Adrenal gland (tissue), 12 donors: ENCODE results near the gene LRRC8E. TPM values are rescaled to one million over a fixed set of nuclear protein-coding genes. Genes with fewer than 3 reads are reported as not detected.

Source experiments
- DNase-seq, 7 donors: peaks; one replicate each; pipeline ENCODE4 v3.0.0-alpha.2; 2019 to 2020
- H3K27ac ChIP-seq, 5 donors: fragments of 200-600 bp; sonication (generic) in 4 of 5; 1 replicate in 3 of 5; 2 replicates in 2 of 5; pipeline versions ENCODE4 v1.5.1 to v1.8.0; 2016 to 2020; ENCODE audit warnings: mild to moderate bottlenecking in 1 of 5
- H3K27me3 ChIP-seq: fragments of 200-600 bp; 2 replicates; pipeline ENCODE4 v1.8.0; 2021
- H3K36me3 ChIP-seq, 2 donors: fragments of 200-600 bp; replicated peaks in 1 of 2; 1 replicate in 1 of 2; 2 replicates in 1 of 2; pipeline versions ENCODE4 v1.5.1 to v1.8.0; 2018 to 2022
- H3K4me1 ChIP-seq, 2 donors: fragments of 200-600 bp; replicated peaks in 1 of 2; 1 replicate in 1 of 2; 2 replicates in 1 of 2; pipeline versions ENCODE4 v1.5.1 to v1.8.0; 2018 to 2021
- H3K4me3 ChIP-seq, 4 donors: fragments of 200-600 bp; sonication (generic) in 3 of 4; one replicate each; pipeline ENCODE4 v1.5.1; 2016 to 2018
- H3K9me3 ChIP-seq, 3 donors: fragments of 200-600 bp; sonication (generic) in 1 of 3; replicated peaks in 1 of 3; 1 replicate in 2 of 3; 2 replicates in 1 of 3; pipeline versions ENCODE4 v1.5.1 to v1.8.0; 2016 to 2021
- POLR2A ChIP-seq, 2 donors: fragments of 450-650 bp; IDR thresholded peaks; one replicate each; pipeline ENCODE4 v1.6.1; 2017; ENCODE audit warnings: antibody characterized with exemption in 2 of 2, mild to moderate bottlenecking in 2 of 2, moderate library complexity in 1 of 2
- WGBS, 4 donors: extraction: QIAGEN DNeasy Blood & Tissue Kit in 2 of 4; methylation state at CpG; one replicate each; pipeline versions ENCODE4 v1.1.5 to v1.1.7; 2013 to 2017; 5-methylcytosine and 5-hydroxymethylcytosine counted together
- intact Hi-C, 2 donors: fragments of 100-400 bp; cut with DNase I; formaldehyde crosslinking; loops; one replicate each; pipeline versions ENCODE4 v1.14.1 to v1.15.0; 2022 to 2023
- polyA plus RNA-seq, 3 donors: library from polyadenylated mRNA; stranded (reverse); fragments of 200-250 nt in 2 of 3; fragments of 350-450 nt in 1 of 3; fragmentation: Illumina TruSeq in 1 of 3; extraction: RNeasy Lipid Tissue Mini Kit (QIAGEN cat#74804) in 1 of 3; gene quantifications; one replicate each; pipeline ENCODE4 v1.2.3, GENCODE V29; 2013 to 2014
- total RNA-seq, 9 donors: library from RNA; depleted of rRNA in 4 of 9; stranded (reverse); fragments of >200 nt in 4 of 9; fragments of 120-200 nt in 1 of 9; fragmentation: NEBNext Ultra II Directional in 1 of 9; extraction: Animal tissue kit (Norgen Biotek cat#: 25700) in 1 of 9; gene quantifications; one replicate each; pipeline versions ENCODE4 v1.1.0 to v1.2.4, GENCODE V29; 2013 to 2023
- TF ChIP-seq, protein P1 (sequence below), 6 experiments: fragments of 450-650 bp in 4 of 6; fragments of 200-600 bp in 2 of 6; sonication (generic) in 1 of 6; IDR thresholded peaks; 1 replicate in 5 of 6; 2 replicates in 1 of 6; pipeline versions ENCODE4 v1.5.1 to v1.8.0; 2016 to 2021; ENCODE audit warnings: antibody characterized with exemption in 6 of 6, mild to moderate bottlenecking in 2 of 6, moderate library complexity in 1 of 6
- donor health status: healthy with polysubstance abuse.
- donor health status: Bipolar disorder and iron deficiency.
- donor health status: DM: yes; HTN: yes; CAD: no.
- donor health status: DM: no; HTN: no; CAD: no.
- donor health status: DM: no; HTN: no; CAD: no.
- donor health status: DM: yes; HTN: yes; CAD: no.

Gene LRRC8E
- total and polyA plus RNA-seq, 12 donors: 0.67 to 22.9 (median 11.2) TPM

- TF ChIP-seq POLR2A (IDR thresholded peaks at IDR 0.05): no peak
- TF ChIP-seq, protein P1, sequence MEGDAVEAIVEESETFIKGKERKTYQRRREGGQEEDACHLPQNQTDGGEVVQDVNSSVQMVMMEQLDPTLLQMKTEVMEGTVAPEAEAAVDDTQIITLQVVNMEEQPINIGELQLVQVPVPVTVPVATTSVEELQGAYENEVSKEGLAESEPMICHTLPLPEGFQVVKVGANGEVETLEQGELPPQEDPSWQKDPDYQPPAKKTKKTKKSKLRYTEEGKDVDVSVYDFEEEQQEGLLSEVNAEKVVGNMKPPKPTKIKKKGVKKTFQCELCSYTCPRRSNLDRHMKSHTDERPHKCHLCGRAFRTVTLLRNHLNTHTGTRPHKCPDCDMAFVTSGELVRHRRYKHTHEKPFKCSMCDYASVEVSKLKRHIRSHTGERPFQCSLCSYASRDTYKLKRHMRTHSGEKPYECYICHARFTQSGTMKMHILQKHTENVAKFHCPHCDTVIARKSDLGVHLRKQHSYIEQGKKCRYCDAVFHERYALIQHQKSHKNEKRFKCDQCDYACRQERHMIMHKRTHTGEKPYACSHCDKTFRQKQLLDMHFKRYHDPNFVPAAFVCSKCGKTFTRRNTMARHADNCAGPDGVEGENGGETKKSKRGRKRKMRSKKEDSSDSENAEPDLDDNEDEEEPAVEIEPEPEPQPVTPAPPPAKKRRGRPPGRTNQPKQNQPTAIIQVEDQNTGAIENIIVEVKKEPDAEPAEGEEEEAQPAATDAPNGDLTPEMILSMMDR (IDR thresholded peaks at IDR 0.05): no peak
- Histone ChIP-seq H3K4me3 (no peak overlapping the region), H3K36me3 (no peaks in the 10 kb centered on the region), H3K27ac (no peak overlapping the region), H3K4me1 (peaks cover 23 to 29% of the 10 kb centered on the region in 2 donors), H3K27me3 (no peaks in the 10 kb centered on the region), H3K9me3 (no peaks in the 10 kb centered on the region)
- intact Hi-C loops: no loop called here
- DNase-seq: no peak
- 56 to 71% (median 68%) methylated on average over 9 to 10 of the region's 10 CpGs for WGBS, 4 donors
These were observed 22.9 kb upstream of the LRRC8E start for GRCh38 chr19:7865262-7865911.

DNA sequence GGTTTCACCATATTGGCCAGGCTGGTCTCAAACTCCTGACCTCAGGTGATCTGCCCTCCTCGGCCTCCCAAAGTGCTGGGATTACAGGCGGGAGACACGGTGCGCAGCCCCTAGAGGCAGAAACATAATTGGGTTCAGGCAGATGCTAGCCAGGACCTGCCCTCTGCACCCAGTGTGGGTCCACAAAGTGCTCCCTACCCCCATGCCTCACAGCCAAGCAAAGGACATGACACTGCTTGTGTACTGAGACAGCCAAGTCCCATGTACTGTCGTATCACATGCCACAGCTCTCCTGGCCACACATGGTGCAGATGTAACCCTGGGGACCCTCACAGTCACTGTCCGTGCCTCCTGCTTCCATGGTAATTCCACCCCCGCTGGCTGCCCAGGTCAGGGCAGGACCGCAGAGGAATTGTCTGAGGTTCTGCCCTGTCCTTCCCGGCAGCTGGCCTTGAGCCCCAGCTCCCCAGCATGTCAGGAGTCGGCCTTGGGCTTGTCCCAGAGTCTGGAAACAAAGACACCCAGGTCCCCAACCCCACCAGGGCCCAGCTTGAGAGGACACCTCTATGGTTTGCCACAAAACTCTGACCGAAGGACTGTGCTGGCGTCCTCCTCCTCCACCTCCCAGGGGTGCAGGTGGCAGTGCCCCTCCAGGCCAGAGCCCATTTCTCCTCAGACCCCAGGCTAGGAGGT lies 21.8 kb upstream of the LRRC8E start:
- Histone ChIP-seq H3K9me3 (no peaks in the 10 kb centered on the region), H3K27ac (no peak overlapping the region), H3K27me3 (no peaks in the 10 kb centered on the region), H3K36me3 (no peaks in the 10 kb centered on the region), H3K4me1 (peaks cover 22 to 30% of the 10 kb centered on the region in 2 donors), H3K4me3 (no peak overlapping the region)
- intact Hi-C loops: no loop called here
- DNase-seq: peak in 2 of 7 donors; percentile 33 to 50
- 56 to 69% (median 62%) methylated on average over 2 to 12 of the region's 12 CpGs for WGBS, 4 donors
- TF ChIP-seq POLR2A (IDR thresholded peaks at IDR 0.05): no peak

DNA sequence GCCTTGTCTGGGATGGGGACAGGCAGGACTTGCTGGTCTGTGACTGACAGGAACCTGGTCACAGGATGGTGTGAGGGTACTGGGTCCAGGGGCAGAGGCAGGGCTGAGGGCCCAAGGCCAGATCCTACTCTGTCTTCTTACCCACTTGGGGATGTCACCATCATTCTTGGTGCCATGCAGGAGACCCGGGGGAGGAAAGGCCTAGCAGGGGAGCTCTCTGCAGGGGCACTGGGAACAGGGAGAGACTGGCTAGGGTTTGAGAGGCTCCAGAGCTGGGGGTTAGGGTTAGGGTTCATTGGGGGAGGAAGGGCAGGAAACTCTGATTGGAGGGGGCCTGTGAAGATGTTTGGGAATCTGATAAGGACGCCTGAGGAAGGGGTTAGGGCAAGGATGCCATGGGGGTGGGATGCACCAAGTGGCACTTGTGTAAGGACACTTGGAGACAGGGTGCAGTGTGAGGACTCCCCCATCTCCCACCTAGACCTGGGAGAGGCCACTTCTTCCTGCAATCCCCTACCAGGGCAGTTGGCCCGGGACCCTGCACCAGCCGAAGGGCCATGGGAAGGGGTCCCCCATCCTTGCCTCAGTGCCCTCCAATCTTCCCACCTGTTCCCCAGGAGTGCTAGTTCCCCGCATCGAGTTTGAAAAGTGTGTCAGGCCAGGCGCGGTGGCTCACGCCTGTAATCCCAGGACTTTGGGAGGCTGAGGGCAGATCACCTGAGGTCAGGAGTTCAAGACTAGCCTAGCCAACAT lies 21.0 kb upstream of the LRRC8E start:
- Histone ChIP-seq H3K27me3 (peaks cover under 1% of the 10 kb centered on the region), H3K27ac (no peak overlapping the region), H3K9me3 (no peaks in the 10 kb centered on the region), H3K36me3 (no peaks in the 10 kb centered on the region), H3K4me1 (peaks cover 15 to 30% of the 10 kb centered on the region in 2 donors), H3K4me3 (no peak overlapping the region)
- intact Hi-C loops: no loop called here
- WGBS, 4 donors: 86 to 95% (median 89%) methylated on average over 7 to 9 of the region's 9 CpGs
- TF ChIP-seq POLR2A (IDR thresholded peaks at IDR 0.05): no peak
- TF ChIP-seq, protein P1 (IDR thresholded peaks at IDR 0.05): no peak
- peak in 1 of 7 donors; percentile 35 for DNase-seq

- TF ChIP-seq, protein P1 (IDR thresholded peaks at IDR 0.05): no peak
- TF ChIP-seq POLR2A (IDR thresholded peaks at IDR 0.05): no peak
- H3K4me1 ChIP-seq: peaks cover 14 to 31% of the 10 kb centered on the region in 2 donors
- WGBS, 4 donors: 6 to 21% (median 8%) methylated on average over 14 to 21 of the region's 21 CpGs
- H3K9me3 ChIP-seq: no peaks in the 10 kb centered on the region
- H3K27me3 ChIP-seq: peaks cover 9% of the 10 kb centered on the region
- H3K4me3 ChIP-seq: peak overlapping the region in 1 of 4 donors; percentile 65
- peak overlapping the region; percentile 73 to 99 (median 82) for H3K27ac ChIP-seq
- intact Hi-C loops: no loop called here
- peak; percentile 67 to 89 (median 86) for DNase-seq
- H3K36me3 ChIP-seq: no peaks in the 10 kb centered on the region
These were observed 20.0 kb upstream of the LRRC8E start for GRCh38 chr19:7868326-7868670.
